ENCODE data around the gene TMEM258.

Gene TMEM258

GRCh38 chr11:61838501-61838900 lies 46.1 kb upstream of the TMEM258 start:
- Histone ChIP-seq H3K27me3 (no peaks in the 10 kb centered on the region), H3K36me3 (peaks cover 15% of the 10 kb centered on the region), H3K9me3 (no peaks in the 10 kb centered on the region), H3K4me1 (peaks cover 3% of the 10 kb centered on the region; the same call in 1 of the 2 replicates), H3K4me3 (ENCODE audit: low read depth, low read length) (no peak overlapping the region)
- TF ChIP-seq CTCF (IDR thresholded peaks at IDR 0.05; ENCODE audit: low read depth, low read length): no peak
- DNase-seq: no peak

GRCh38 chr11:61837411-61838005 lies 45.1 kb upstream of the TMEM258 start:
- no peak for DNase-seq
- Histone ChIP-seq H3K27me3 (no peaks in the 10 kb centered on the region), H3K4me3 (ENCODE audit: low read depth, low read length) (no peak overlapping the region), H3K9me3 (no peaks in the 10 kb centered on the region), H3K4me1 (peaks cover 3% of the 10 kb centered on the region; the same call in 1 of the 2 replicates), H3K36me3 (peaks cover 15% of the 10 kb centered on the region)
- no peak for TF ChIP-seq CTCF (IDR thresholded peaks at IDR 0.05; ENCODE audit: low read depth, low read length)

- DNase-seq: no peak
- H3K27me3 ChIP-seq: no peaks in the 10 kb centered on the region
Measured at GRCh38 chr11:61836193-61836592, 43.8 kb upstream of the TMEM258 start.

DNA sequence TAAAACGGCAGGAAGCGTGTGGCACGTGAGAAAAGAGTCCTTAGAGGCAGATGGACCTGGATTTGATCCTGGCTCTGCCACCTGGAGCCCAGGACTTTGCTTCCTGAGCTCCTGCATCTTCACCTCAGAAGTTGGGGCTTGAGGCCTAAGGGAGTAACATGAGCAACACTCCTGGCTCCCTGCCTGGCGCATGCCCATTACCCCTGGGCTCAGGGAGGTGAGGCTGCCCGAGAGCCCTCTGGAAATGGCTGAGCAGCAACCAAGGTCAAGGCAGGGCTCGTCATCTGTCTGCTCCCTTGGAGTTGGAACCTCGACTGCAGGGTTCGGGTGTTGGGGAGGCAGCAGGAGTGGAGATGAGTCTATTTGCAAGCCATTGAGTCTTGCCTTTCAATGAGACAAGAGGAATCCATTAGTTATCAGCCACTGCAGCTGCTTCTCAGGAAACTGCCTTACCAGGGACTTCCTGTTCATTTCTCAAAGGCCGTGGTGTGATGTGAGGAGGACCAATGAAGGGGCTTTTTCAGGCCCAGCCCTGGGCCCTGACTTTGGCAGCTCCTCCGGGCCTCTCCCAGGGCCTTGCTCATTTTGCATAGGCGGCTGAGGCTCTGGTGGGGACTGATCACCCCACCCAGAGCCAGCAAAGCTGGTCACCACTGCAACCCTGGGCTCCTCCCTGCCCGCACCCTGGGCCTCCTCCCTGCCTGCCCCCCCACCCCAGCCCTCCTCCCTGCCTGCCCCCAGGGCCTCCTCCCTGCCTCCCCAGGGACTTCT lies 42.1 kb upstream of the TMEM258 start:
- H3K36me3 ChIP-seq: no peaks in the 10 kb centered on the region; the same call in none of the 2 replicates
- no peak for DNase-seq
- no peaks in the 10 kb centered on the region for H3K27me3 ChIP-seq
- no peak overlapping the region for H3K4me3 ChIP-seq (ENCODE audit: low read depth, low read length)
- H3K4me1 ChIP-seq: peaks cover 3% of the 10 kb centered on the region; the same call in 1 of the 2 replicates
- H3K9me3 ChIP-seq: no peaks in the 10 kb centered on the region
- TF ChIP-seq CTCF (IDR thresholded peaks at IDR 0.05; ENCODE audit: low read depth, low read length): no peak

More at GRCh38 chr11:61836193-61836592, 43.8 kb upstream of the TMEM258 start:
- Histone ChIP-seq H3K36me3 (peaks cover 12% of the 10 kb centered on the region), H3K4me1 (peaks cover 3% of the 10 kb centered on the region; the same call in 1 of the 2 replicates), H3K9me3 (no peaks in the 10 kb centered on the region), H3K4me3 (ENCODE audit: low read depth, low read length) (no peak overlapping the region)
- TF ChIP-seq CTCF (IDR thresholded peaks at IDR 0.05; ENCODE audit: low read depth, low read length): no peak

GRCh38 chr11:61833926-61834277 lies 41.5 kb upstream of the TMEM258 start:
- TF ChIP-seq CTCF (IDR thresholded peaks at IDR 0.05; ENCODE audit: low read depth, low read length): no peak
- H3K9me3 ChIP-seq: no peaks in the 10 kb centered on the region

GRCh38 chr11:61833471-61833870 lies 41.1 kb upstream of the TMEM258 start:
- H3K4me1 ChIP-seq: peaks cover 3% of the 10 kb centered on the region; the same call in 1 of the 2 replicates
- DNase-seq: no peak
- no peaks in the 10 kb centered on the region for H3K36me3 ChIP-seq

More at GRCh38 chr11:61833926-61834277, 41.5 kb upstream of the TMEM258 start:
- Histone ChIP-seq H3K4me1 (peaks cover 3% of the 10 kb centered on the region; the same call in 1 of the 2 replicates), H3K36me3 (no peaks in the 10 kb centered on the region; the same call in 1 of the 2 replicates), H3K4me3 (ENCODE audit: low read depth, low read length) (no peak overlapping the region), H3K27me3 (no peaks in the 10 kb centered on the region)
- no peak for DNase-seq

More at GRCh38 chr11:61833471-61833870, 41.1 kb upstream of the TMEM258 start:
- no peak for TF ChIP-seq CTCF (IDR thresholded peaks at IDR 0.05; ENCODE audit: low read depth, low read length)
- Histone ChIP-seq H3K4me3 (ENCODE audit: low read depth, low read length) (no peak overlapping the region), H3K9me3 (no peaks in the 10 kb centered on the region), H3K27me3 (no peaks in the 10 kb centered on the region)
